CD4-positive, alpha-beta T cell (primary cell): ENCODE results near the gene MYOG. TPM values are rescaled to one million over a fixed set of nuclear protein-coding genes. Genes with fewer than 3 reads are reported as not detected.

Experiments used
- ATAC-seq: fragments of 200-7000 bp; cut with Tn5 transposase; one replicate; pipeline ENCODE4 v1.10.0; 2022; ENCODE audit warnings: mild to moderate bottlenecking; ENCODE audit not compliant: poor library complexity
- CTCF ChIA-PET: fragments of 350-600 bp; sonication (Branson Sonifier 250); formaldehyde crosslinking; loops from one replicate; lab custom pipeline; 2021; ENCODE audit warnings: antibody characterized with exemption, inconsistent platforms; lab: Charles Lee
- POLR2A ChIA-PET: fragments of 350-600 bp; sonication (Branson Sonifier 250); formaldehyde crosslinking; loops from one replicate; lab custom pipeline; 2021; ENCODE audit warnings: antibody characterized with exemption, inconsistent platforms; lab: Charles Lee
- DNase-seq, 14 experiments: peaks; one replicate each; pipeline ENCODE4 v3.0.0-alpha.2; 2013 to 2020; ENCODE audit warnings: mixed read lengths in 2 of 14
- H3K27ac ChIP-seq, 2 donors: one replicate each; pipeline versions ENCODE4 v1.5.1 to v1.7.0; 2013; ENCODE audit warnings: low read length in 2 of 2, low read depth in 1 of 2, mild to moderate bottlenecking in 1 of 2
- H3K27me3 ChIP-seq, 2 experiments: 1 replicate in 1 of 2; 2 replicates in 1 of 2; pipeline versions ENCODE4 v1.6.1 to v1.7.0; 2013; ENCODE audit warnings: low read length in 2 of 2, control low read depth in 1 of 2, mild to moderate bottlenecking in 1 of 2, moderate library complexity in 1 of 2; ENCODE audit not compliant: insufficient read depth in 2 of 2, control insufficient read depth in 1 of 2
- H3K36me3 ChIP-seq: one replicate; pipeline ENCODE4 v1.6.1; 2013; ENCODE audit warnings: low read length, control low read depth; ENCODE audit not compliant: insufficient read depth
- H3K4me1 ChIP-seq: one replicate; pipeline ENCODE4 v1.6.1; 2013; ENCODE audit warnings: low read length, control low read depth; ENCODE audit not compliant: insufficient read depth
- H3K4me3 ChIP-seq: one replicate; pipeline ENCODE4 v1.5.1; 2013; ENCODE audit warnings: mild to moderate bottlenecking, low read length, moderate library complexity
- H3K9me3 ChIP-seq, 2 experiments: 1 replicate in 1 of 2; 2 replicates in 1 of 2; pipeline versions ENCODE4 v1.6.1 to v1.7.0; 2013; ENCODE audit warnings: low read length in 2 of 2, mild to moderate bottlenecking in 2 of 2, control low read depth in 1 of 2, moderate library complexity in 1 of 2; ENCODE audit not compliant: control insufficient read depth in 1 of 2, insufficient read depth in 1 of 2
- H3K27ac Mint-ChIP-seq: one replicate; pipeline ENCODE4 v1.8.0; 2020; ENCODE audit warnings: mixed read lengths
- H3K27me3 Mint-ChIP-seq: one replicate; pipeline ENCODE4 v1.8.0; 2021; ENCODE audit warnings: mixed read lengths
- H3K36me3 Mint-ChIP-seq: one replicate; pipeline ENCODE4 v1.8.0; 2021; ENCODE audit warnings: low read depth, mixed read lengths
- H3K4me1 Mint-ChIP-seq: one replicate; pipeline ENCODE4 v1.8.0; 2021; ENCODE audit warnings: low read depth, mixed read lengths
- H3K4me3 Mint-ChIP-seq: one replicate; pipeline ENCODE4 v1.8.0; 2020; ENCODE audit warnings: mild to moderate bottlenecking, mixed read lengths
- H3K9me3 Mint-ChIP-seq: one replicate; pipeline ENCODE4 v1.8.0; 2020; ENCODE audit warnings: mixed read lengths
- CTCF ChIP-seq: fragments of 200-600 bp; IDR thresholded peaks from one replicate; pipeline ENCODE4 v1.8.0; 2022; ENCODE audit warnings: antibody characterized with exemption, mild to moderate bottlenecking
- intact Hi-C, 2 experiments: fragments of 100-400 bp; cut with DNase I in 1 of 2; cut with micrococcal nuclease in 1 of 2; formaldehyde crosslinking; loops; one replicate each; pipeline versions ENCODE4 v1.15.1 to v1.9.0; 2023 to 2025; cut with DNase I, micrococcal nuclease
- total RNA-seq, 174 experiments: library from RNA in 2 of 174; stranded (reverse) in 2 of 174; gene quantifications; one replicate each; pipeline ENCODE4 v1.2.3 and lab custom pipeline; 2021 to 2026

The MYOG gene
- total RNA-seq, 2 experiments from 2014 or later: not detected

- CTCF ChIA-PET: no interaction called here
- H3K4me3 ChIP-seq: no peak overlapping the region
- intact Hi-C loops: loop anchor here in 1 of 2 experiments (10.0 kb wide), 1 partner anchor 366 kb away; no protein-coding TSS in a partner anchor
Observed at GRCh38 chr1:203069030-203069747, 16.6 kb downstream of the MYOG start.

GRCh38 chr1:203066965-203067364 is 18.8 kb downstream of the MYOG start:
- ChIA-PET POLR2A (no interaction called here), CTCF (no interaction called here)
- Histone ChIP-seq H3K27me3 (no peaks in the 10 kb centered on the region), H3K27ac (no peak overlapping the region), H3K36me3 (no peaks in the 10 kb centered on the region), H3K9me3 (no peaks in the 10 kb centered on the region), H3K4me3 (no peak overlapping the region), H3K4me1 (no peaks in the 10 kb centered on the region)
- intact Hi-C loops: loop anchor here in 1 of 2 experiments (10.0 kb wide), 1 partner anchor 368 kb away; no protein-coding TSS in a partner anchor
- TF ChIP-seq CTCF: no peak
- no peak for DNase-seq
- H3K27ac Mint-ChIP-seq: no peak overlapping the region
- H3K27me3 Mint-ChIP-seq: no peaks in the 10 kb centered on the region
- H3K4me3 Mint-ChIP-seq: no peak overlapping the region
- no peaks in the 10 kb centered on the region for H3K4me1 Mint-ChIP-seq
- no peaks in the 10 kb centered on the region for H3K36me3 Mint-ChIP-seq
- H3K9me3 Mint-ChIP-seq: no peaks in the 10 kb centered on the region
- no peak for ATAC-seq

More at GRCh38 chr1:203069030-203069747, 16.6 kb downstream of the MYOG start:
- no peaks in the 10 kb centered on the region for H3K36me3 ChIP-seq
- no peak overlapping the region for H3K27ac ChIP-seq
- Mint-ChIP-seq H3K4me1 (no peaks in the 10 kb centered on the region), H3K4me3 (no peak overlapping the region), H3K36me3 (no peaks in the 10 kb centered on the region), H3K9me3 (no peaks in the 10 kb centered on the region), H3K27me3 (peaks cover 13% of the 10 kb centered on the region), H3K27ac (no peak overlapping the region)
- POLR2A ChIA-PET: no interaction called here
- no peak for TF ChIP-seq CTCF
- peaks cover 3 to 8% of the 10 kb centered on the region in 2 experiments for H3K27me3 ChIP-seq
- no peaks in the 10 kb centered on the region for H3K4me1 ChIP-seq
- H3K9me3 ChIP-seq: no peaks in the 10 kb centered on the region
- no peak for ATAC-seq
- DNase-seq: peak in 1 of 14 experiments; percentile 7

GRCh38 chr1:203065986-203066385 is 19.8 kb downstream of the MYOG start:
- no peak for TF ChIP-seq CTCF
- no peak for DNase-seq
- no peak overlapping the region for H3K27ac Mint-ChIP-seq
- H3K4me1 Mint-ChIP-seq: no peaks in the 10 kb centered on the region
- intact Hi-C loops: loop anchor here in 1 of 2 experiments (10.0 kb wide), 1 partner anchor 369 kb away; no protein-coding TSS in a partner anchor
- ChIA-PET POLR2A (no interaction called here), CTCF (no interaction called here)
- H3K27me3 ChIP-seq: no peaks in the 10 kb centered on the region
- no peaks in the 10 kb centered on the region for H3K36me3 ChIP-seq
- no peak overlapping the region for H3K4me3 ChIP-seq
- H3K9me3 Mint-ChIP-seq: no peaks in the 10 kb centered on the region
- H3K4me3 Mint-ChIP-seq: no peak overlapping the region
- H3K36me3 Mint-ChIP-seq: no peaks in the 10 kb centered on the region
- no peak overlapping the region for H3K27ac ChIP-seq
- H3K4me1 ChIP-seq: no peaks in the 10 kb centered on the region
- H3K27me3 Mint-ChIP-seq: no peaks in the 10 kb centered on the region
- no peak for ATAC-seq
- no peaks in the 10 kb centered on the region for H3K9me3 ChIP-seq
